Chondrocyte (in vitro differentiated cells): ENCODE results near the gene ANKRD13D. TPM values are rescaled to one million over a fixed set of nuclear protein-coding genes. Genes with fewer than 3 reads are reported as not detected.
A peak's percentile ranks its signal among the peaks of the same experiment; 100 is the strongest.

Experiments
- DNase-seq: peaks from one replicate; pipeline ENCODE4 v3.0.0; 2021; ENCODE audit warnings: mixed read lengths, low spot score
- H3K27ac Mint-ChIP-seq: one replicate; pipeline ENCODE4 v1.8.0; 2021; ENCODE audit warnings: mild to moderate bottlenecking, moderate library complexity, mixed read lengths; ENCODE audit not compliant: unreplicated experiment
- H3K27me3 Mint-ChIP-seq: 2 replicates; pipeline ENCODE4 v1.8.0; 2021; ENCODE audit warnings: low read depth, mixed read lengths
- H3K36me3 Mint-ChIP-seq: 2 replicates; pipeline ENCODE4 v1.8.0; 2021; ENCODE audit warnings: low read depth, mixed read lengths
- H3K4me1 Mint-ChIP-seq: 2 replicates; pipeline ENCODE4 v1.8.0; 2021; ENCODE audit warnings: low read depth, mild to moderate bottlenecking, mixed read lengths
- H3K4me3 Mint-ChIP-seq: one replicate; pipeline ENCODE4 v1.8.0; 2021; ENCODE audit warnings: mild to moderate bottlenecking, moderate library complexity, mixed read lengths; ENCODE audit not compliant: unreplicated experiment
- H3K9me3 Mint-ChIP-seq: 2 replicates; pipeline ENCODE4 v1.8.0; 2021; ENCODE audit warnings: low read depth, mixed read lengths
- total RNA-seq: library from RNA; stranded (reverse); gene quantifications from 3 replicates; pipeline ENCODE4 v1.2.1, GENCODE V29; 2021
- TF ChIP-seq, protein P1 (sequence below): fragments of 200-600 bp; sonication (generic); IDR thresholded peaks from 2 replicates; pipeline ENCODE4 v1.5.0; 2021; ENCODE audit warnings: antibody characterized with exemption, mild to moderate bottlenecking, moderate library complexity

The ANKRD13D gene
- total RNA-seq, 1 donor from 2014 or later: 40.0 TPM

DNA sequence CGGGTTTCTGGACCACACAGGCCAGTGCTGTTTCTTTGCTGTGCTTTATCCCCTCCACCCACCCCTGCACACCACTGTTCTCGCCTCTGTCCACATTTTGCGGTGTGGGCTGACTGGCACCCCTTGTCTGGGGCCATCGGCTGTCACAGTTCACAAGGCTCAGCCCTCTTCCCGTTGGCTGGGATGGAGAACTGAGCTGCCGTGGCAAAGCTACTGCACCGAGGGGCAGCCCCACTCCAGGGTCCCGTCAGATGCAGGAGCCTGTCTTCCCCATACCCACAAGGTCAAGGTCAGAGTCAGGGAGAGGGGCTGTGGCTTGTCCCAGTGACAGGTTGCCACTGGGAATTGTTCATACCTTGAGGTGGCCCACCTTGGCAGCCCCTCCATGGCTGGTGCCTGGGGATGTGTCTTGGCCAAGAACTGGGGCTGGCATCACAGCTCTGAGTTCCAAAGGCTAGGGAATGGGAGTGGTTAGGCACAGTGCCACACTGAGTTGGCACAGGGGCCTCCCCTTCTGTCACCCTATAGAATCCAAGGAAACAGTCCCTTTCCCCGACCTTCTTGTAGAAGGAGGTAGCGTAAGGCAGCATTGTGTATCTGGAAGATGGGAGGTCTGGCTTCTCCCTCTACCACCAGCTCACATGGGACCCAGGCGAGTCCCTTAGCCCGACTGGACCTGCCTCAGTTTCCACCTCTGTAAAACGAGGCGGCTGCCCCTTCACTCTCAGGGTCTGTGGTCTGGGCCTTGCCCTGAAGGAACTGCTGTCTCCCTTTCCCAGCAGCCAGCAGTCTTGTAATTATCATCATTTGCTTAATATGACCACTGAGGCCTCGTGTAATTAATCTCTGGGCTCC lies 19.5 kb upstream of the ANKRD13D start:
- DNase-seq: peak; percentile 61
- TF ChIP-seq, protein P1, sequence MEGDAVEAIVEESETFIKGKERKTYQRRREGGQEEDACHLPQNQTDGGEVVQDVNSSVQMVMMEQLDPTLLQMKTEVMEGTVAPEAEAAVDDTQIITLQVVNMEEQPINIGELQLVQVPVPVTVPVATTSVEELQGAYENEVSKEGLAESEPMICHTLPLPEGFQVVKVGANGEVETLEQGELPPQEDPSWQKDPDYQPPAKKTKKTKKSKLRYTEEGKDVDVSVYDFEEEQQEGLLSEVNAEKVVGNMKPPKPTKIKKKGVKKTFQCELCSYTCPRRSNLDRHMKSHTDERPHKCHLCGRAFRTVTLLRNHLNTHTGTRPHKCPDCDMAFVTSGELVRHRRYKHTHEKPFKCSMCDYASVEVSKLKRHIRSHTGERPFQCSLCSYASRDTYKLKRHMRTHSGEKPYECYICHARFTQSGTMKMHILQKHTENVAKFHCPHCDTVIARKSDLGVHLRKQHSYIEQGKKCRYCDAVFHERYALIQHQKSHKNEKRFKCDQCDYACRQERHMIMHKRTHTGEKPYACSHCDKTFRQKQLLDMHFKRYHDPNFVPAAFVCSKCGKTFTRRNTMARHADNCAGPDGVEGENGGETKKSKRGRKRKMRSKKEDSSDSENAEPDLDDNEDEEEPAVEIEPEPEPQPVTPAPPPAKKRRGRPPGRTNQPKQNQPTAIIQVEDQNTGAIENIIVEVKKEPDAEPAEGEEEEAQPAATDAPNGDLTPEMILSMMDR: no peak
- Mint-ChIP-seq H3K36me3 (no peaks in the 10 kb centered on the region), H3K27me3 (no peaks in the 10 kb centered on the region), H3K9me3 (no peaks in the 10 kb centered on the region), H3K4me3 (peak overlapping the region; percentile 62), H3K4me1 (peaks cover 60% of the 10 kb centered on the region), H3K27ac (peak overlapping the region; percentile 58)

DNA sequence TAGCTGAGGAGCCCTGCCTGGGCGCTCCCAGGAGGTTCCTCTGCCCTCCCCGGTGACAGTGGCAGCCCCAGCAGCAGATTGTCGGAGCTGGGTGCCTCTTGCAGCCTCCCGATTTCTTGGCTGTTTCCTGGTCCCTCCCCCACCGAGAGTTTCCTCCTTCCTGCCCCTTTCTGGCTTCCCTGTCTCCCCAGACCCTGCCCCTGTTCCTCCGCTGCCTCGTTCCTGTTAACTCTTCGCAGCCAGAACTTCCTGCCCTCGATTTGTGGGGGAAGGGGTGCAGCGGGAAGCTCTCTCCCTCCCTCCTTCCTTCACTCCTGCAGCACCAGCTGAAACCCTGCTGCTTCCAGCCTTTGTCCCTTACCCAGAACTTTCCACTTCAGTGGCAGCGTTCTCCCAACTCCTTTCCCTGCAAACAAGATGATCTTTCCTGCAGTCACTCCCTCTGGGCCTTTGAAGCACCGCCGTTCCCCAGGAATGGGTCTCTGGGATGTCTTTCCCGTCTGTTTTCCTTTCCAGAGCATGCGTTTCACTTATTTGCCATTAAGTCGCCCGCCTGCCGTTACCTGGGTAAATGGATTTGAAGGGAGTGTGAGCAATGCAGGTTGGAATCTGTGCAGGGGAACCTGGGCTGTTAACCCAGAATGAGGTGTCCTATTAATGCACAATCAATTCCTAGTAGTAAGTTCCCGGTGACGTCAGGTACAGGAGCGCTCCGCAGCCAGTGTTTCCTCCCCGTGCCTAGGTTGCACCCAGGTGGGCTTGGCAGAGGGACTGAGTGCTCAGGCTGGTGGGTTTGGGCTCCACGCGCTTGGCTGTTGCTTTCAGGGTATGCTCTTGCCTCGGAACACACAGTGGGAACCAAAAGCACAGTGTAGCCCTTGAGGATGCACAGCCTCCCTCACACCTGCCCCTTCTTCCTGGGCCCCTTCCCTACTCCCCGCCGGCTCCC lies 18.6 kb upstream of the ANKRD13D start:
- H3K27me3 Mint-ChIP-seq: no peaks in the 10 kb centered on the region
- H3K27ac Mint-ChIP-seq: peak overlapping the region; percentile 58
- peaks cover 59% of the 10 kb centered on the region for H3K4me1 Mint-ChIP-seq
- H3K9me3 Mint-ChIP-seq: no peaks in the 10 kb centered on the region
- no peaks in the 10 kb centered on the region for H3K36me3 Mint-ChIP-seq
- H3K4me3 Mint-ChIP-seq: peak overlapping the region; percentile 62
- peak; percentile 49 for DNase-seq
- TF ChIP-seq, protein P1: no peak

DNA sequence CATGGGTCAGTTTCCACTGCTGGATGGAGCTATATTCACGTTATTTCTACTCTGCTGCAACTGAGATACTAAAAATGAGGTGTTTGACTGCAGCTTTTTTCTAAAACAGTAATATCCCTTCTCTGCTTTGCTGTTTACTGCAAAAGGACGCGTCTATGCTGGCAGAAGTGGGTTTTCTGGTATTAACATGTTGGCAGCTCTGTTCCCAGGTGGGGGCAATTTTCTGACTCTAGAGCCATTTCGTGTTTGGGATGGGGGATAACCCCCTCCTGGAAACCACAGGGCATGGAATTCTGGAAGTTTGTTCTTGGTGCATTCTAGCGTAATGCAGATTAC lies 17.9 kb upstream of the ANKRD13D start:
- TF ChIP-seq, protein P1: no peak
- no peaks in the 10 kb centered on the region for H3K9me3 Mint-ChIP-seq
- H3K27ac Mint-ChIP-seq: no peak overlapping the region
- no peak overlapping the region for H3K4me3 Mint-ChIP-seq
- no peaks in the 10 kb centered on the region for H3K36me3 Mint-ChIP-seq
- H3K4me1 Mint-ChIP-seq: peaks cover 53% of the 10 kb centered on the region
- DNase-seq: no peak
- no peaks in the 10 kb centered on the region for H3K27me3 Mint-ChIP-seq

DNA sequence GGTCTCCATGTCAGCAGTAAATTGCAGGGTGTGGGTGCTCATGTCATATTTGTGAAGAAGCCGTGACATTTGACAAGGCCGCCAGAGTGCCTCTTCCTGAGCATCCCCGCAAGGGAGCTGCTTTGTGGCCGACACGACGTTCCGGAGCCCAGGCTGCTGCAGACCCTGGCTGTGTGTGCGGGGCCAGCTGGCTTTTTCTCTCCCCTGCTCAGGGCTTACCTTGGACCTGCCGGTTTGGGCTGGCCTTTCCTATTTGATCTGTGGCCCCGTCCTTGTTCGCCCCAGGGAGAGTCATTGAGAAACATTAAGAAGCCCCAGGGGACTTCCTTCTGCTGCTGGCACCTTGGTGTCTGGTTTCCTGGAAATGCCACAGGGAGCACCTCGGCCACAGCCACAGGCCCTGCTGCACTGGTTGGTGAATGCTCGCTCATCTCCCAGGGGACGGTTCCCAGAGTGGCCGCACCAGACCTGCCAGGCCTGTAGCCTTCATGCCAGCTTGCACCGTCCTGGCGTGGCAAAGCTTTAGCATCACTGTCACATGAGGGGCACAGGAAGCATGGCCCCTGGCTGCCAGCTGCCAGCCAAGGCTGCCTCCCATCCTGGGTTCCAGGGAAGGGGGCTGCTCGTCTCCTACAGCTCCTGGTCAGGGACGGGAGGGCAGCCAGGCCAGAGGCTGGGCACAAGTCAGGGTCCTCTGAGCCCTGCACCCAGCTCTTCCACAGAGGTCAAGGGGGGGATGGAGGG lies 17.4 kb upstream of the ANKRD13D start:
- H3K4me1 Mint-ChIP-seq: peaks cover 56% of the 10 kb centered on the region
- no peaks in the 10 kb centered on the region for H3K36me3 Mint-ChIP-seq
- no peak overlapping the region for H3K4me3 Mint-ChIP-seq
- peak; percentile 75 for DNase-seq
- no peaks in the 10 kb centered on the region for H3K27me3 Mint-ChIP-seq
- no peaks in the 10 kb centered on the region for H3K9me3 Mint-ChIP-seq
- H3K27ac Mint-ChIP-seq: no peak overlapping the region
- TF ChIP-seq, protein P1: no peak
